GM19438 (cell line): ENCODE results near the gene CYP2J2.
"Not testable (repeated sequence)": the region's sequence is repeated elsewhere in the genome, so short reads cannot be mapped to it uniquely, and the experiment has no call there.

Experiments used
- ATAC-seq: cut with Tn5 transposase; IDR thresholded peaks from one replicate; pipeline ENCODE4 v1.9.1; 2021; ENCODE audit warnings: low read depth; ENCODE audit not compliant: unreplicated experiment

The CYP2J2 gene

DNA sequence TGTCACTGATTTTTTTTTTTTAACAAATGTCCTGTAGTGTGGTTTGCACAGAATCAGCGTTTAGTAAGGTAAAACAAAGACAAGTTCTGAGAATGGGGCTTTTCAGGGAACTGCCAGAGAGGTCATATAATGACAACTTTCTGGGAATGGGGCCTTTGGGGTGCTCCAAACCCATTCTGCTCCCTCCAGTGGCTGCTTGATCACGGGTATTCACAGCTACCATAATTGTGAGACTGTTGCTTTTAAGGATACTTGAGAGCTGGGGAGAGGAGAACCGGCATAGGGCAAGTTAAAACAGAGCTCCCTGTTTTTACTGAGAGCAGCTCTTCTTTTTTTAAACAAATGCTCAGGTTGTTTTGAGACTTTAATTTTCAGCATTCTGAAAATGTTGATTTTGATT lies 48.2 kb downstream of the CYP2J2 start:
- ATAC-seq: no peak

DNA sequence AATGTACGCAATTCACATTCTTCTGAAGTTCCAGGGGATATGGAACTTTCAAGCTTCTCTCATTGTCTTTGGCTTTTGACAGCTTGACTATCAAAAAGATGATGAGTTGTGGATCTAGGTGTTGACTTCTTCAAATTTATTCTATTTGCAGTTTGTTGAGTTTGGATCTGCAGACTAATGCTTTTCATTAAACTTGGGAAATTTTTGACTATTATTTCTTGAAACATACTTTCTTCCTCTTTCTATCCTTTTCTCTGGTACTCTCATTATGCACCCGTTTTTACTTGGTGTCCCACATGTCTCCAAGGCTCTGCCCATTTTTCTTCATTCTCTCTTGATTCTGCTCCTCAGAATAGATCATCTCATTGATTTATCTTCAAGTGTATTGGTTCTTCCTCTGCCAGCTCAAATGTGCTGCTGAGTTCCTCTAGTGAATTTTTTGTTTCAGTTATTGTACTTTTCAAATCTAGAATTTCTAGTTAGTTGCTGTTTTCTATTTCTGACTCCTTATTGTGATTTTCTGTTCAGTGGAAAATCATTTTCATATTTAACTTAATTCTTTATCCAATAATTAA lies 49.4 kb downstream of the CYP2J2 start:
- ATAC-seq: no peak

DNA sequence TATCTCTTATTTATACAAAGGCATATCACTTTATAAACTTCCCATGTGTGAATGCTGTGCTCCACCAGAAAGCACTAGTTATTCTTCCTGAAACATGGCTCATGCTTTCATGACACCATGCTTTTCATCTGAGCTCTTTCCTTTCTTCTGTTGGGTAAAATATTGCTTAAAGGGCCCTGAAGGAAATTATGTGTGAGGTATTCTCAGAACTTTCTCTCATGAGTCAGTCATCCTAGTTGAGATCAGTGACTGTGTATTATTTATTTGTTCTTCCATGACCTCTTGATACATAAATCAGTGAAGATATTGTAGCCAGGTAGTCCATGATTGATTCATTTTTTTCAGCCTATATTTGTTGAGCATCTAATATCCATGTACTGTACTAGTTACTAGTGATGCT lies 54.8 kb downstream of the CYP2J2 start:
- ATAC-seq: no peak

DNA sequence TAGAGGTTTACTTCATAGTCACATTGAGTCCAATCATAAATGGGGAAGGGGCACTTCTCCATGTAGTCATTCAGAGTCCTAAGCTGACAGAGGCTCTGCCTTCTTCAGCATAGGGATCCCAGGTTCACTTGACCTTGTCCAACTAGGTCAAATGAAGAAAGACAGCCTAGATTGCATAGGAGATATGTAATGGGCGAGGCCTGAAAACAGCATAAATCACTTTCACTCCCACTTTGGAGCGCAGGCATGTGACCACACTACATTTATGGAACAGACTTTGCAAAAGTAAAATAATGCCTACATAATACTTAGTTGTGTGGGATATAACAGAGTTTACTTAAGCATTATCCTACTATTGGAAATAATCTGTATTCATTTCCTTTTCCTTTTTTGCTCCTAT lies 60.1 kb downstream of the CYP2J2 start:
- ATAC-seq: no peak

DNA sequence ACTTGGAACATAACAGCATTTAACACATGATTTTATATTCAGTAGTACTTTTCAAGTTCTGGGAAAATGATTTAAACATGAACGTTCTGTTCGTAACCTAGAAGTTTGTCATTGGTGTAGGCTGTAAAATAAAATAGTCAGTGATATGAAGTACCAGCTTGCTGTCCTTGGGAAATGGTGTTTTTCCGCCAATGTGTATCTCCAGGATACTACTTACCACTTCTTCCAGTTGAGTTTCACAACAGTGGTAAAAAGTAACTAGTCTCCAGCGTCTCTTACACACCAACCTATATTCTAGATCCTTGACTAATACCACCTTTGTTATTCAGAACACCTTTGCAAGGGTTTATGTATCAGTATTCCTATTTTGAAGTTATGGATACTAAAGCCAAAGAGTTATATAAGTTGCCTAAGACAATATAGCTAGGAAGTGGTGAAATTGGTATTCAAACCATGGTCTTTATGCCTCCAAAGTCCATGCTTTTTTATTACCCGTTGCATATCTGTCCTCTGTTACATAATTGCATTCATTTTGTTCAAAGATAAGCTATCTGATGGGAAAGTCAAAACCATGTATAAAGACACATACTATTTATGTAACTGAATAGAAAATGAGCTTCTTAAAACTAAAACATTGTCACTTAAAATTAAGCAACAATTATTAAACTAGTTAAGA lies 68.8 kb downstream of the CYP2J2 start:
- ATAC-seq: no peak

DNA sequence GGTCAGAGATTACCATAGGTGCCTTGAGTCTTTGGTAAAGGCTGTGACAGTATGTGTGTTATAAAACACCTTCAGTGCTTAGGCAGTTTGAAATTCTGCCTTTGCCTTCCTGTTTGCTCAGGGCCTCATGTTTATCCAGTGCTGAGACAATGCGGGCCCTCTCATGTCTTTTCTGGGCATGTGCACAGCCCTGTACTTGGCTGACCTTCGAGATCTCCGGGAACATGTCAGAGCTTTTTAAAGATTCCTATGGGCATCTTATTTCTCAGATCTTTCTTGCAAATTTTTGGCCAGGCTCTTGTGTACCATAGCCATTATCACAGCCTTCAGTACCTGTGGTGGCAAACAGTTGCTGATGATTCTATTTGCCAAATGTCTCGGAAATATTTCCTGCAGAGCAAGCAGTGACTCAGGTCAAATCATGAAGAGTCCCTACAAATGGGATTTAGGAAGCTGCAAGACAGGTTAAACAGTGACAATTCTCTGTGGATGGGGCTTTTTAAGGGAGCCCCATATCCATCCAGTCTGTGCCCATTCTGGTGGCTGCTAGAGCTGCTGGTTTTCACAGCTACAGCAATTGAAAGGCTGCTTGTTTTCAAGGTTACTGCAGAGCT lies 69.7 kb downstream of the CYP2J2 start:
- no peak for ATAC-seq

DNA sequence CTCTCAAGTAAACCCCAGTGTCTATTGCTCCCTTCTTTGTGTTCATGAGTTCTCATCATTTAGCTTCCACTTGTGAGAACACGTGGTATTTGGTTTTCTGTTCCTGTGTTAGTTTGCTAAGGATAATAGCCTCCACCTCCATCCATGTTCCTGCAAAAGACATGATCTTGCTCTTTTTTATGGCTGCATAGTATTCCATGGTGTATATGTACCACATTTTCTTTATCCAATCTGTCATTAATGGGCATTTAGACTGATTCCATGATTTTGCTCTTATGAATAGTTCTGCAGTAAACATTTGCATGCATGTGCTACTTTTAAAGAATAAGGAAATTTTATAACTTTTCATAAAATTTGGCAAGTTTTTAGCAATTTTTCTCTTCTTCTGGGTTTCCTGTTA lies 71.3 kb downstream of the CYP2J2 start:
- ATAC-seq: not testable (repeated sequence)

DNA sequence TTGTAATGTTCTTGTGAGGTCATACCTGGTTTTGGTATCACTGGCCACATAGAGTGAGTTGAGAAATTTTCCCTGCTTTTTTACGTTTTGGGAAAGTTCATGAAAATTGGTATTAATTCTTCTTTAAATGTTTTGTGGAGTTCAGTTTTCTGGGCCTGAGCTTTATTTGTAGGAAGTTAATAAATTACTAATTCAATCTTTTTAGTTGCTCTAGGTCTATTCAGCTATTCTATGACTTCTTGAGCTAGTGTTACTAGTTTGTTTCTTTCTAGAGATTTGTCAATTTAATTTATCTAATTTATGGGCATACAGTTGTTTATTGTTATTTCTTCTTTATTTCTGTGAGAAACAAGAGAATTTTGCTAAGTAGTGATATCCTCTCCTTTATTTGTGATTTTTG lies 74.5 kb downstream of the CYP2J2 start:
- no peak for ATAC-seq

DNA sequence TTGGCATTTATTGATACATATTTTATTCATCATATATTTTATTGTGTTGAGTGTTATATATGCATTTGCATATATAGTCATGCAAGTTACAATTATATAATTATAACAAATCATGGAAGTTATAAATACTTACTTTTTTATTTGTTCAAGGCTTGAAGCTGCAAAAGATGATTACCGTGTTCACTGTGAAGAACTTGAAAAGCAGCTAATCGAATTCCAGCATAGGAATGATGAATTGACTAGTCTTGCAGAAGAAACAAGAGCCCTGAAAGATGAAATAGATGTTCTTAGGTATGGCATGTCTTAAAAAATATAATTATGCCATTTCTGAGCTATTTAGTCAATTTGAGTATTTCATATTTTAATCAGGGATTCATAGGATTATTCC lies 79.7 kb downstream of the CYP2J2 start:
- ATAC-seq: no peak

DNA sequence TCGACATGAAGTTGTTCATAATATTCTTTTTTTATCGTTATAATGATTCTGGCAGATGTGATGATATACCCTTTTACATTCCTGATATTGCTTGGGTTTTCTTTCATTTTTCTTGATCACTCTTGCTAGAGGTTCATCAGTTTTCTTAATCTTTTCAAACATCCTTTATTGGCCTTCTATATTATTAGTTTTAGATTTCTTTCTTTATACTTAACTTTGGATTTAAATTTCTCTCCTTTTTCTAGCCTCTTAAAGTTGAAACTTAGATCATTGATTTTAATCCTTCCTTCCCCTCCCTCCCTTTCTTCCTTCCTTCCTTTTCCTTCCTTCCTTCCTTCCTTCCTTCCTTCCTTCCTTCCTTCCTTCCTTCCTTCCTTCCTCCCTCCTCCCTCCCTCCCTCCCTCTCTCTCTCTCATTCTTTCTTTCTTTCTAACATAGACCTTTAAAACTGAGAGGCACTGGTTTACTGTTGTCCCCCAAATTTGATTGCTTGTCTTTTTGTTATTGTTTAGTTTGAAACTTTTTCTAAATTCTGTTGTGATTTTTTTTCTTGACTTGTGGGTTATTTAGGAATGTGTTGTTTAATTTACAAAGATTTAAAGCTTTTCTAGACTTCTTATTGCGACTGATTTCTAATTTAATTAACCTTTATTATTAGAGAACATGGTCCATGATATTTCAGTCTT lies 80.2 kb downstream of the CYP2J2 start:
- ATAC-seq: no peak

DNA sequence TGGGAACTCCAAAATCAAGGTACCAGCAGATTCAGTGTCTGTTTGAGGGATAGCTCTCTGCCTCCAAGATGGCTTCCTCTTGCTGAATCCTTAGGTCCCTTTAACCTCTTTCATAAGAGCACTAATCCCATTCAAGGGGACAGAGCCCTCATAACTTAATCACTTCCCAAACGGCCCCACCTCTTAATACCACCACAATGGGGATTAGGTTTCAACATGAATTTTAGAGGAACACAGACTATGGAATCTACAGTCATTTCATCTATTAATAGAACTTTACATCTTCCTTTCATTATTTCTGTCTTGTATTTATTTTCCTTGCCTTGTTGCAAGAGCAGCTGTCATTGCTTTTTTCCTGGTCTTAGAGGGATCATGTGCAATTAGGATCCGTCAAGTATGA lies 81.5 kb downstream of the CYP2J2 start:
- no peak for ATAC-seq
